B cell (primary cell): ENCODE measurements around the gene IL17RA. TPM values are rescaled to one million over a fixed set of nuclear protein-coding genes. Genes with fewer than 3 reads are reported as not detected.
"Not testable (repeated sequence)": the region's sequence is repeated elsewhere in the genome, so short reads cannot be mapped to it uniquely, and the experiment has no call there.

Experiments used
- ATAC-seq: fragments of 200-7000 bp; cut with Tn5 transposase; one replicate; pipeline ENCODE4 v1.10.0; 2021; ENCODE audit warnings: low read depth, mild to moderate bottlenecking, moderate number of reproducible peaks, moderate library complexity
- CTCF ChIA-PET: fragments of 350-600 bp; sonication (Branson Sonifier 250); formaldehyde crosslinking; loops from one replicate; lab custom pipeline; 2021; ENCODE audit warnings: antibody characterized with exemption, inconsistent platforms; lab: Charles Lee
- POLR2A ChIA-PET: fragments of 350-600 bp; sonication (Branson Sonifier 250); formaldehyde crosslinking; loops from one replicate; lab custom pipeline; 2021; ENCODE audit warnings: antibody characterized with exemption; lab: Charles Lee
- DNase-seq: peaks from one replicate; pipeline ENCODE4 v3.0.0; 2013
- H2AFZ ChIP-seq: 2 replicates; pipeline ENCODE4 v1.6.1; 2012; ENCODE audit warnings: mild to moderate bottlenecking, low read depth, low read length; ENCODE audit not compliant: insufficient read depth, poor library complexity, severe bottlenecking
- H3K27ac ChIP-seq, 2 donors: 1 replicate in 1 of 2; 2 replicates in 1 of 2; pipeline ENCODE4 v1.5.1; 2012 to 2013; ENCODE audit warnings: low read length in 2 of 2, mild to moderate bottlenecking in 2 of 2, moderate library complexity in 1 of 2
- H3K27me3 ChIP-seq, 4 experiments: fragments of 200-600 bp in 1 of 4; sonication (generic) in 1 of 4; replicated peaks in 1 of 4; 1 replicate in 2 of 4; 2 replicates in 2 of 4; pipeline versions ENCODE4 v1.6.1 to v1.7.0; 2013 to 2016; ENCODE audit warnings: low read length in 3 of 4, mild to moderate bottlenecking in 2 of 4, mixed read lengths in 1 of 4, moderate library complexity in 1 of 4; ENCODE audit not compliant: insufficient read depth in 4 of 4, control insufficient read depth in 3 of 4; ENCODE audit errors: control extremely low read depth in 1 of 4
- H3K36me3 ChIP-seq, 2 experiments: replicated peaks in 1 of 2; 1 replicate in 1 of 2; 2 replicates in 1 of 2; pipeline versions ENCODE4 v1.6.1 to v1.7.1; 2013; ENCODE audit warnings: low read length in 1 of 2; ENCODE audit not compliant: insufficient read depth in 2 of 2, control insufficient read depth in 1 of 2; ENCODE audit errors: control extremely low read depth in 1 of 2, extremely low read depth in 1 of 2
- H3K4me1 ChIP-seq, 2 donors: fragments of 200-600 bp in 1 of 2; sonication (generic) in 1 of 2; 1 replicate in 1 of 2; 2 replicates in 1 of 2; pipeline versions ENCODE4 v1.5.1 to v1.6.1; 2013 to 2017; ENCODE audit warnings: low read length in 2 of 2; ENCODE audit not compliant: control insufficient read depth in 2 of 2, insufficient read depth in 2 of 2
- H3K4me2 ChIP-seq: replicated peaks from 2 replicates; pipeline ENCODE3; 2012; ENCODE audit warnings: mild to moderate bottlenecking, low read depth, low read length; ENCODE audit not compliant: poor library complexity, severe bottlenecking
- H3K4me3 ChIP-seq, 5 experiments: fragments of 200-600 bp in 1 of 5; sonication (generic) in 1 of 5; 1 replicate in 3 of 5; 2 replicates in 2 of 5; pipeline versions ENCODE4 v1.5.1 to v1.7.0; 2011 to 2016; ENCODE audit warnings: low read length in 4 of 5, mild to moderate bottlenecking in 4 of 5, low read depth in 2 of 5, control low read depth in 1 of 5, moderate library complexity in 1 of 5; ENCODE audit not compliant: insufficient read depth in 1 of 5; ENCODE audit errors: control extremely low read depth in 1 of 5, extremely low read depth in 1 of 5
- H3K79me2 ChIP-seq: fragments of 200-600 bp; sonication (generic); one replicate; pipeline ENCODE4 v1.6.0; 2016; ENCODE audit warnings: low read length; ENCODE audit not compliant: control insufficient read depth, insufficient read depth
- H3K9ac ChIP-seq: fragments of 200-600 bp; sonication (generic); 2 replicates; pipeline ENCODE4 v1.6.1; 2017; ENCODE audit warnings: mild to moderate bottlenecking, low read length, moderate library complexity
- H3K9me3 ChIP-seq, 3 donors: one replicate each; pipeline versions ENCODE4 v1.6.1 to v1.7.1; 2013; ENCODE audit warnings: low read length in 2 of 3; ENCODE audit not compliant: control insufficient read depth in 2 of 3, insufficient read depth in 1 of 3; ENCODE audit errors: control extremely low read depth in 1 of 3
- H4K20me1 ChIP-seq: 2 replicates; pipeline ENCODE4 v1.6.0; 2012; ENCODE audit warnings: mild to moderate bottlenecking, low read length; ENCODE audit not compliant: insufficient read depth, control insufficient read depth, poor library complexity, severe bottlenecking
- H3K27ac Mint-ChIP-seq: one replicate; pipeline ENCODE4 v1.8.0; 2021; ENCODE audit warnings: mixed read lengths
- H3K27me3 Mint-ChIP-seq: one replicate; pipeline ENCODE4 v1.8.0; 2021; ENCODE audit warnings: mixed read lengths
- H3K4me1 Mint-ChIP-seq: one replicate; pipeline ENCODE4 v1.8.0; 2021; ENCODE audit warnings: mixed read lengths
- H3K4me3 Mint-ChIP-seq: one replicate; pipeline ENCODE4 v1.8.0; 2021; ENCODE audit warnings: mixed read lengths
- H3K9me3 Mint-ChIP-seq: one replicate; pipeline ENCODE4 v1.8.0; 2022; ENCODE audit warnings: mixed read lengths; ENCODE audit not compliant: insufficient read depth
- EZH2 ChIP-seq: IDR thresholded peaks from 2 replicates; pipeline ENCODE4 v1.6.1; 2012; ENCODE audit warnings: borderline replicate concordance, low read depth, mild to moderate bottlenecking, moderate library complexity, low read length; ENCODE audit not compliant: insufficient read depth, poor library complexity, severe bottlenecking
- WGBS: methylation state at CpG from one replicate; pipeline ENCODE4 v1.1.5; 2013; ENCODE audit warnings: missing lambda C conversion rate; ENCODE audit not compliant: insufficient coverage; 5-methylcytosine and 5-hydroxymethylcytosine counted together
- intact Hi-C: fragments of 100-400 bp; cut with micrococcal nuclease; formaldehyde crosslinking; loops from one replicate; pipeline ENCODE4 v1.10.0; 2022
- polyA plus RNA-seq: library from polyadenylated mRNA; depleted of rRNA; stranded (reverse); fragments of >200 nt; gene quantifications from 2 replicates; pipeline ENCODE4 v1.2.3, GENCODE V29; 2012
- total RNA-seq, 2 donors: library from RNA; stranded (reverse); fragments of 120-200 nt in 1 of 2; gene quantifications; 1 replicate in 1 of 2; 2 replicates in 1 of 2; pipeline versions ENCODE4 v1.2.3 to v1.2.4, GENCODE V29; 2013 to 2022
- TF ChIP-seq, protein P1 (sequence below): fragments of 200-600 bp; IDR thresholded peaks from one replicate; pipeline ENCODE4 v1.8.0; 2022; ENCODE audit warnings: antibody characterized with exemption, mild to moderate bottlenecking

The IL17RA gene
- total and polyA plus RNA-seq, 2 donors (not counting 1 experiment from before 2014, with no cell fraction given): 8.1 to 24.6 TPM

DNA sequence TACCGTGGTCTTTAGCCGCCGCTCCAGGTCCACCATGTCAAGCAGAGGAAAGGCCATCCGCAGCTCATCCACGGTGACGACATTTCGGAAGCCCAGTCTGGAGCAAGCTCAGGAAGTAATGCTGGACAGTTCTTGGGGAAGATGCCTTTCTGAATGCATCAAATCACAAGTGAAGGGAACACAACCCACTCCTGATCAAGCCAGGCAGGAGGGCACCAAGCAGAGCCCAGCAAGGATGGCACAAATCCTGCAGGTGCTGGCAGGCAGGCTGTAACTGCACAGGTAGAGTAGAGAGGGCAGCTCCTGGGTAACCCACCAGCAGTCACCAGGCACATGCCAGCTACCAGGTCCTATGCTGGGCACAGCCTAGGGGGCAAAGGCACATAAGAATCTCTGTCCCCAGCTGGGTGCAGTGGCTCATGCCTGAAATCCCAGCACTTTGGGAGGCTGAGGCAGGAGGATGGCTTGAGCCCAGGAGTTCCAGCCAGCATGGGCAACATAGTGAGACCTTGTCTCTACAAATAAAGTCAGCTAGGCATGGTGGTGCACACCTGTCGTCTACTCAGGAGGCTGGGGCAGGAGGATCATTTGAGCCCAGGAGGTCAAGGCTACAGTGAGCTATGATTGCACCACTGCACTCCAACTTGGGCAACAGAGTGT, 60.4 kb downstream of the IL17RA start:
- DNase-seq (no peak), ATAC-seq (no peak)
- peaks cover 11% of the 10 kb centered on the region for H4K20me1 ChIP-seq
- peaks cover 15% of the 10 kb centered on the region for H3K79me2 ChIP-seq
- H3K4me1 ChIP-seq: no peaks in the 10 kb centered on the region
- H3K36me3 ChIP-seq: peaks cover 0 to 58% of the 10 kb centered on the region in 2 experiments
- H3K27me3 ChIP-seq: no peaks in the 10 kb centered on the region
- intact Hi-C loops: no loop called here
- TF ChIP-seq, protein P1, sequence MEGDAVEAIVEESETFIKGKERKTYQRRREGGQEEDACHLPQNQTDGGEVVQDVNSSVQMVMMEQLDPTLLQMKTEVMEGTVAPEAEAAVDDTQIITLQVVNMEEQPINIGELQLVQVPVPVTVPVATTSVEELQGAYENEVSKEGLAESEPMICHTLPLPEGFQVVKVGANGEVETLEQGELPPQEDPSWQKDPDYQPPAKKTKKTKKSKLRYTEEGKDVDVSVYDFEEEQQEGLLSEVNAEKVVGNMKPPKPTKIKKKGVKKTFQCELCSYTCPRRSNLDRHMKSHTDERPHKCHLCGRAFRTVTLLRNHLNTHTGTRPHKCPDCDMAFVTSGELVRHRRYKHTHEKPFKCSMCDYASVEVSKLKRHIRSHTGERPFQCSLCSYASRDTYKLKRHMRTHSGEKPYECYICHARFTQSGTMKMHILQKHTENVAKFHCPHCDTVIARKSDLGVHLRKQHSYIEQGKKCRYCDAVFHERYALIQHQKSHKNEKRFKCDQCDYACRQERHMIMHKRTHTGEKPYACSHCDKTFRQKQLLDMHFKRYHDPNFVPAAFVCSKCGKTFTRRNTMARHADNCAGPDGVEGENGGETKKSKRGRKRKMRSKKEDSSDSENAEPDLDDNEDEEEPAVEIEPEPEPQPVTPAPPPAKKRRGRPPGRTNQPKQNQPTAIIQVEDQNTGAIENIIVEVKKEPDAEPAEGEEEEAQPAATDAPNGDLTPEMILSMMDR: no peak
- TF ChIP-seq EZH2: no peak
- Mint-ChIP-seq H3K27ac (no peak overlapping the region), H3K4me3 (no peak overlapping the region), H3K27me3 (no peaks in the 10 kb centered on the region), H3K9me3 (no peaks in the 10 kb centered on the region), H3K4me1 (no peaks in the 10 kb centered on the region)
- no peak overlapping the region for H3K4me2 ChIP-seq
- no peak overlapping the region for H3K9ac ChIP-seq
- WGBS: 88% methylated on average over 8 of the region's 8 CpGs
- CTCF ChIA-PET: no interaction called here
- POLR2A ChIA-PET: no interaction called here
- H2AFZ ChIP-seq: no peak overlapping the region
- H3K4me3 ChIP-seq: no peak overlapping the region
- H3K9me3 ChIP-seq: no peaks in the 10 kb centered on the region
- H3K27ac ChIP-seq: no peak overlapping the region

DNA sequence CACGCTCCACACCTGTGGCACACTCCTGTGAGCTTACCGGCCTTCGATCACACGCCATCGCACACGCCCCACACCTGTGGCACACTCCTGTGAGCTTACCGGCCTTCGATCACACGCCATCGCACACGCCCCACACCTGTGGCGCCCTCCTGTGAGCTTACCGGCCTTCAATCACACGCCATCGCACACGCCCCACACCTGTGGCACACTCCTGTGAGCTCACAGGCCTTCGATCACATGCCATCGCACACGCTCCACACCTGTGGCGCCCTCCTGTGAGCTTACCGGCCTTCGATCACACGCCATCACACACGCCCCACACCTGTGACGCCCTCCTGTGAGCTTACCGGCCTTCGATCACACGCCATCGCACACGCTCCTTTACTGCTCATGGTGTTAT, 62.7 kb downstream of the IL17RA start:
- H3K27me3 Mint-ChIP-seq, H2AFZ ChIP-seq, H3K4me1 ChIP-seq, H3K4me3 ChIP-seq, H3K9me3 Mint-ChIP-seq, H3K27ac ChIP-seq, H3K4me3 Mint-ChIP-seq, DNase-seq, H3K9me3 ChIP-seq, H3K9ac ChIP-seq, H3K4me2 ChIP-seq, H3K4me1 Mint-ChIP-seq, POLR2A ChIA-PET, H3K27me3 ChIP-seq, H3K27ac Mint-ChIP-seq, intact Hi-C loops, ATAC-seq: not testable (repeated sequence)
- H3K79me2 ChIP-seq: peaks cover 18% of the 10 kb centered on the region
- H3K36me3 ChIP-seq: peaks cover 0 to 36% of the 10 kb centered on the region in 2 experiments
- WGBS: 98% methylated on average over 30 of the region's 30 CpGs
- H4K20me1 ChIP-seq: peaks cover 20% of the 10 kb centered on the region
- CTCF ChIA-PET: interaction anchor here (0.6 kb wide), 1 partner anchor 288 kb away, joined by 3 read pairs; no protein-coding TSS in a partner anchor
